ENCODE measurements around the gene IER3IP1.
"Not testable (repeated sequence)": the region's sequence is repeated elsewhere in the genome, so short reads cannot be mapped to it uniquely, and the experiment has no call there.

IER3IP1 gene

DNA sequence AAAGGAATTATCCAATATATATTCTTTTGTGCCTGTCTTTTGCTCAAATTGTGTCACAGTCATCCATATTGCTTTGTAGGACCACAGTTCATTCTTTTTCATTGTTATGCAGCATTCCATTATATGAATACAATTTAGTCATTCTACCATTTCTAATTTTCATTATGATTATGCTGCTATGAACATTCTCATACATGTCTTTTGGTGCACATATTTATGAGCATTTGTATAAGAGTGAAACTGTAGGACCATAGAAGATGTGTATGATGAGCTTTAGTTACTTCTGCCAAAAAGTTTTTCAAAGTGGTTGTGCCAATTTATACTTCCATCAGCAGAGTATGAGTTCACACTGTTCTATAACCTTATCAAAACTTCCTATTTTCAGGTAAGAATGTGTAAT, 7.7 kb downstream of the IER3IP1 start:
- Histone ChIP-seq H3K9me3 (ENCODE audit: insufficient read depth, low read length, severe bottlenecking) (no peaks in the 10 kb centered on the region), H3K27me3 (ENCODE audit: insufficient read depth, low read length, poor library complexity) (no peaks in the 10 kb centered on the region), H2AFZ (ENCODE audit: low read depth, low read length) (no peak overlapping the region), H3K4me3 (ENCODE audit: low read depth in 1 of 2, low read length in 2 of 2) (no peak overlapping the region), H3K4me1 (ENCODE audit: insufficient read depth, low read length) (peaks cover 7% of the 10 kb centered on the region), H4K20me1 (ENCODE audit: insufficient read depth, low read length) (peaks cover 5% of the 10 kb centered on the region; the same call in 1 of the 2 replicates), H3K4me2 (ENCODE audit: insufficient read depth, low read length) (no peak overlapping the region), H3K36me3 (ENCODE audit: insufficient read depth, low read length) (no peaks in the 10 kb centered on the region), H3K27ac (ENCODE audit: low read length) (no peak overlapping the region), H3K9ac (ENCODE audit: low read depth, low read length) (no peak overlapping the region), H3K79me2 (ENCODE audit: insufficient read depth, low read length) (peaks cover 33% of the 10 kb centered on the region)
- no peak for TF ChIP-seq EZH2 (IDR thresholded peaks at IDR 0.05; ENCODE audit: borderline replicate concordance, low read depth, low read length, severe bottlenecking)
- TF ChIP-seq, protein P1, sequence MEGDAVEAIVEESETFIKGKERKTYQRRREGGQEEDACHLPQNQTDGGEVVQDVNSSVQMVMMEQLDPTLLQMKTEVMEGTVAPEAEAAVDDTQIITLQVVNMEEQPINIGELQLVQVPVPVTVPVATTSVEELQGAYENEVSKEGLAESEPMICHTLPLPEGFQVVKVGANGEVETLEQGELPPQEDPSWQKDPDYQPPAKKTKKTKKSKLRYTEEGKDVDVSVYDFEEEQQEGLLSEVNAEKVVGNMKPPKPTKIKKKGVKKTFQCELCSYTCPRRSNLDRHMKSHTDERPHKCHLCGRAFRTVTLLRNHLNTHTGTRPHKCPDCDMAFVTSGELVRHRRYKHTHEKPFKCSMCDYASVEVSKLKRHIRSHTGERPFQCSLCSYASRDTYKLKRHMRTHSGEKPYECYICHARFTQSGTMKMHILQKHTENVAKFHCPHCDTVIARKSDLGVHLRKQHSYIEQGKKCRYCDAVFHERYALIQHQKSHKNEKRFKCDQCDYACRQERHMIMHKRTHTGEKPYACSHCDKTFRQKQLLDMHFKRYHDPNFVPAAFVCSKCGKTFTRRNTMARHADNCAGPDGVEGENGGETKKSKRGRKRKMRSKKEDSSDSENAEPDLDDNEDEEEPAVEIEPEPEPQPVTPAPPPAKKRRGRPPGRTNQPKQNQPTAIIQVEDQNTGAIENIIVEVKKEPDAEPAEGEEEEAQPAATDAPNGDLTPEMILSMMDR (IDR thresholded peaks at IDR 0.05; ENCODE audit: borderline replicate concordance, extremely low read depth, low read length, poor library complexity, severe bottlenecking), result no peak
- DNase-seq (no peak), ATAC-seq (ENCODE audit: insufficient read depth, low read depth) (no peak)

DNA sequence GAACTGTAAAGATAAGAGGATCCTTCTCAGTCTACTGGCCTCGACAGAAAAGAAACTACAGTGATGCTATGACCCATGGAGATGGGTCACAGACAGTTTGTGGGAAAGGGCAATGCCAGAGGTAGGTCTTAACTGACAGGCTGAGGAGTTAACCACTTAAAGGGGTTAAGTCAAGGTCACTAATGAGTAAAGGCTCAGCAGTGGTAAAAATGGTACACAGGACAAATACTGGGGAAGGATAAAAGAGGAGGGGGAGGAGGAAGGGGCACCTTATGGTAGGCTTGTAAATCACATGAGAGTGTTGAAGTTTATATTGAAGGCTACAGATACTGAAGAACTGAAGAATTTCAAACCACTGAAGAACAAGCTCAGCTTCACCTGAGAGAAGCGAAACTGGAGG, 9.9 kb downstream of the IER3IP1 start:
- Histone ChIP-seq H3K27ac (ENCODE audit: low read length) (no peak overlapping the region), H3K79me2 (ENCODE audit: insufficient read depth, low read length) (peaks cover 37% of the 10 kb centered on the region), H3K36me3 (ENCODE audit: insufficient read depth, low read length) (no peaks in the 10 kb centered on the region), H3K9me3 (ENCODE audit: insufficient read depth, low read length, severe bottlenecking) (no peaks in the 10 kb centered on the region), H3K4me3 (ENCODE audit: low read depth in 1 of 2, low read length in 2 of 2) (no peak overlapping the region), H3K27me3 (ENCODE audit: insufficient read depth, low read length, poor library complexity) (no peaks in the 10 kb centered on the region), H3K4me1 (ENCODE audit: insufficient read depth, low read length) (no peaks in the 10 kb centered on the region), H2AFZ (ENCODE audit: low read depth, low read length) (no peak overlapping the region), H4K20me1 (ENCODE audit: insufficient read depth, low read length) (peaks cover 6% of the 10 kb centered on the region; the same call in 1 of the 2 replicates), H3K4me2 (ENCODE audit: insufficient read depth, low read length) (no peak overlapping the region), H3K9ac (ENCODE audit: low read depth, low read length) (no peak overlapping the region)
- no peak for TF ChIP-seq EZH2 (IDR thresholded peaks at IDR 0.05; ENCODE audit: borderline replicate concordance, low read depth, low read length, severe bottlenecking)
- TF ChIP-seq, protein P1 (IDR thresholded peaks at IDR 0.05; ENCODE audit: borderline replicate concordance, extremely low read depth, low read length, poor library complexity, severe bottlenecking), result no peak
- DNase-seq (no peak), ATAC-seq (ENCODE audit: insufficient read depth, low read depth) (no peak)

DNA sequence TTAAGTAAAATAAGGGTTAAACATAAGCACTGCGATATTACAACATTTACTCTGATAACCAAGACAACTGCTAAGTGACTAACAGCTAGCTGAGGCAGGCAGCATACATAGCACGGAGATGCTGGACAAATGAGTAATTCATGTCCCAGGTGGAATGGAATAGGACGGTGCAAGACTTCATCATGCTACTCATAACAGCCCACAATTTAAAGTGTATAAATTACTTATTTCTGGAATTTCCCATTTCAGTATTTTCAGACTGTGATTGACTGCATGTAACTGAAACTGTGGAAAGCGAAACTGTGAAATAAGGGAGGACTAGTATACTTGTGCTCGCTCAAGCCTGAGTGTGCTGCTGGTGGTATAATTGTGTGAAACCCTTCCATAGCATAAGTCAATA, 12.9 kb downstream of the IER3IP1 start:
- DNase-seq (no peak), ATAC-seq (ENCODE audit: insufficient read depth, low read depth) (no peak)
- peaks cover 43% of the 10 kb centered on the region for H3K79me2 ChIP-seq (ENCODE audit: insufficient read depth, low read length)
- H3K27ac ChIP-seq (ENCODE audit: low read length), result no peak overlapping the region
- H3K27me3 ChIP-seq (ENCODE audit: insufficient read depth, low read length, poor library complexity), result no peaks in the 10 kb centered on the region
- H4K20me1 ChIP-seq (ENCODE audit: insufficient read depth, low read length), result peaks cover 3% of the 10 kb centered on the region; the same call in 1 of the 2 replicates
- H3K9me3 ChIP-seq (ENCODE audit: insufficient read depth, low read length, severe bottlenecking), result no peaks in the 10 kb centered on the region
- H3K36me3 ChIP-seq (ENCODE audit: insufficient read depth, low read length), result no peaks in the 10 kb centered on the region
- no peak overlapping the region for H3K4me2 ChIP-seq (ENCODE audit: insufficient read depth, low read length)
- no peak overlapping the region for H3K4me3 ChIP-seq (ENCODE audit: low read depth in 1 of 2, low read length in 2 of 2)
- TF ChIP-seq, protein P1 (IDR thresholded peaks at IDR 0.05; ENCODE audit: borderline replicate concordance, extremely low read depth, low read length, poor library complexity, severe bottlenecking), result no peak
- no peak for TF ChIP-seq EZH2 (IDR thresholded peaks at IDR 0.05; ENCODE audit: borderline replicate concordance, low read depth, low read length, severe bottlenecking)
- H2AFZ ChIP-seq (ENCODE audit: low read depth, low read length), result no peak overlapping the region
- no peaks in the 10 kb centered on the region for H3K4me1 ChIP-seq (ENCODE audit: insufficient read depth, low read length)
- no peak overlapping the region for H3K9ac ChIP-seq (ENCODE audit: low read depth, low read length)

DNA sequence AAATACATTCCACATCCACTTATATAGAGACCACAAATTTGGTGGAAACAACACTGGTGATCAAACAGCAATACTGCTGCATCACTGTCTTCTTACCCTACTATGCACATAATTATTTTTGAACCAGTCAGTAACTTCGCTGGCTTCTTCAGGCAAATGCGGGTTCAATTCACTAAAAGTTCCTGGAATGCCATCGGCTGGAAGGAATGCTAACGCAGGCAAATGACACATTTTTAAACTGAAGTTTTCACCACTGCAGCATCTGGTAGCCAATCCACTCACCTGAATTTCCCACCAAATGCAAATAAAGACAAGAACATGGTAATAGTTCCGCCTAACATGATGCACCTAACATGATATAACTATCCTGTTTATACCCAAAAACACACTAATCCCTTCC, 15.9 kb downstream of the IER3IP1 start:
- no peaks in the 10 kb centered on the region for H3K36me3 ChIP-seq (ENCODE audit: insufficient read depth, low read length)
- ATAC-seq (ENCODE audit: insufficient read depth, low read depth), result no peak
- no peak overlapping the region for H3K4me2 ChIP-seq (ENCODE audit: insufficient read depth, low read length)

DNA sequence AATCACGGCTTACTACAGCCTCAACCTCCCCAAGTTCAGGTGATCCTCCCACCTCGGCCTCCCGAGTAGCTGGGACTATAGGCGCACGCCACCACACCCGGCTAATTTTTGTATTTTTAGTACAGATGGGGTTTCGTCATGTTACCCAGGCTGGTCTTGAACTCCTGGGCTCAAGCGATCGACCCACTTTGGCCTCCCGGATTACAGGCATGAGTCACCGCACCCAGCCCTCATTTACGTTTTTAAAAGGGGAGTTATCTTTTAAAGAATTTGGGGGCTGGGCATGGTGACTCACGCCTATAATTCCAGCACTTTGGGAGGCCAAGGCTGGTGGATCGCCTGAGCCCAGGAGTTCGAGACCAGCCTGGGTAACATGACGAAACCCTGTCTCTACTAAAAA, 17.8 kb downstream of the IER3IP1 start:
- ATAC-seq (ENCODE audit: insufficient read depth, low read depth); H3K9ac ChIP-seq (ENCODE audit: low read depth, low read length); H4K20me1 ChIP-seq (ENCODE audit: insufficient read depth, low read length); H3K4me1 ChIP-seq (ENCODE audit: insufficient read depth, low read length); H3K4me3 ChIP-seq (ENCODE audit: low read depth in 1 of 2, low read length in 2 of 2); DNase-seq; H2AFZ ChIP-seq (ENCODE audit: low read depth, low read length); H3K27me3 ChIP-seq (ENCODE audit: insufficient read depth, low read length, poor library complexity); H3K27ac ChIP-seq (ENCODE audit: low read length); H3K9me3 ChIP-seq (ENCODE audit: insufficient read depth, low read length, severe bottlenecking); H3K4me2 ChIP-seq (ENCODE audit: insufficient read depth, low read length): not testable (repeated sequence)
- H3K36me3 ChIP-seq (ENCODE audit: insufficient read depth, low read length), result peaks cover 14% of the 10 kb centered on the region; the same call in 1 of the 2 replicates
- H3K79me2 ChIP-seq (ENCODE audit: insufficient read depth, low read length), result peaks cover 32% of the 10 kb centered on the region

More for the DNA sequence above, 15.9 kb downstream of the IER3IP1 start:
- H3K4me1 ChIP-seq (ENCODE audit: insufficient read depth, low read length), result no peaks in the 10 kb centered on the region
- no peaks in the 10 kb centered on the region for H3K27me3 ChIP-seq (ENCODE audit: insufficient read depth, low read length, poor library complexity)
- peaks cover 3% of the 10 kb centered on the region; the same call in 1 of the 2 replicates for H4K20me1 ChIP-seq (ENCODE audit: insufficient read depth, low read length)
- H2AFZ ChIP-seq (ENCODE audit: low read depth, low read length), result no peak overlapping the region
- no peak for DNase-seq
- H3K27ac ChIP-seq (ENCODE audit: low read length), result no peak overlapping the region
- no peak overlapping the region for H3K9ac ChIP-seq (ENCODE audit: low read depth, low read length)
- no peak overlapping the region for H3K4me3 ChIP-seq (ENCODE audit: low read depth in 1 of 2, low read length in 2 of 2)
- peaks cover 32% of the 10 kb centered on the region for H3K79me2 ChIP-seq (ENCODE audit: insufficient read depth, low read length)
- TF ChIP-seq, protein P1 (IDR thresholded peaks at IDR 0.05; ENCODE audit: borderline replicate concordance, extremely low read depth, low read length, poor library complexity, severe bottlenecking), result no peak
- no peak for TF ChIP-seq EZH2 (IDR thresholded peaks at IDR 0.05; ENCODE audit: borderline replicate concordance, low read depth, low read length, severe bottlenecking)
- H3K9me3 ChIP-seq (ENCODE audit: insufficient read depth, low read length, severe bottlenecking), result no peaks in the 10 kb centered on the region
